ENCODE results near the gene POLG2. TPM values are rescaled to one million over a fixed set of nuclear protein-coding genes. Genes with fewer than 3 reads are reported as not detected.

Gene POLG2
- total and polyA plus RNA-seq, 9 of the 15 experiments (the other 6 are each of a cell fraction or from before 2014, with no cell fraction given), result 13.4 to 44.8 (median 37.0) TPM

GRCh38 chr17:64498308-64499203 is 1.7 kb upstream of the POLG2 start (continued):
- peak; percentile 74 for TF ChIP-seq RBM22 (IDR thresholded peaks at IDR 0.05; ENCODE audit: low read depth, low read length, poor library complexity, severe bottlenecking)
- TF ChIP-seq CCNT2 (IDR thresholded peaks at IDR 0.05; ENCODE audit: borderline replicate concordance, extremely low read depth, insufficient read length, low read depth, low read length), result peak; percentile 30
- TF ChIP-seq ZNF740 (CRISPR knock-in tag; IDR thresholded peaks at IDR 0.05), result no peak
- TF ChIP-seq ZNF740 (tag; IDR thresholded peaks at IDR 0.05), result no peak
- TF ChIP-seq MLLT1 (IDR thresholded peaks at IDR 0.05), result no peak
- no peak for TF ChIP-seq SNRNP70 (optimal IDR thresholded peaks at IDR 0.05; ENCODE audit: low read depth, low read length)
